Astrocyte of the spinal cord (primary cell): ENCODE results near the gene LSS.

Source experiments
- DNase-seq: peaks from one replicate; pipeline ENCODE4 v3.0.0; 2011; ENCODE audit warnings: low read depth, low spot score
- H3K4me3 ChIP-seq: 2 replicates; pipeline ENCODE4 v1.5.1; 2011; ENCODE audit warnings: low read depth, mild to moderate bottlenecking, low read length, moderate library complexity
- CTCF ChIP-seq: IDR thresholded peaks from 2 replicates; pipeline ENCODE4 v1.5.1; 2012; ENCODE audit warnings: low read depth, mild to moderate bottlenecking, low read length, inconsistent platforms
- in situ Hi-C: cut with HindIII; loops from 2 replicates; pipeline ENCODE4 v1.10.0; 2017; ENCODE audit warnings: low sequenced_read_pairs

The LSS gene

GRCh38 chr21:46151989-46152926 is 76.3 kb downstream of the LSS start:
- in situ Hi-C loops = no loop called here
- no peak for TF ChIP-seq CTCF
- H3K4me3 ChIP-seq = no peak overlapping the region
- DNase-seq = no peak

- H3K4me3 ChIP-seq = no peak overlapping the region
- DNase-seq = no peak
- no peak for TF ChIP-seq CTCF
- in situ Hi-C loops = no loop called here
Observed at GRCh38 chr21:46151261-46151988, 77.1 kb downstream of the LSS start.

GRCh38 chr21:46150491-46151121 is 78.0 kb downstream of the LSS start:
- in situ Hi-C loops = no loop called here
- TF ChIP-seq CTCF = no peak
- H3K4me3 ChIP-seq = no peak overlapping the region
- no peak for DNase-seq

GRCh38 chr21:46150073-46150472 is 78.5 kb downstream of the LSS start:
- no peak for TF ChIP-seq CTCF
- no peak for DNase-seq
- no peak overlapping the region for H3K4me3 ChIP-seq
- in situ Hi-C loops = no loop called here

GRCh38 chr21:46149205-46149901 is 79.2 kb downstream of the LSS start:
- no peak for TF ChIP-seq CTCF
- no peak for DNase-seq
- no peak overlapping the region for H3K4me3 ChIP-seq
- in situ Hi-C loops = no loop called here

GRCh38 chr21:46148106-46148505 is 80.5 kb downstream of the LSS start:
- no peak overlapping the region for H3K4me3 ChIP-seq
- no peak for DNase-seq
- in situ Hi-C loops = no loop called here
- TF ChIP-seq CTCF = no peak
